Body of pancreas (tissue), 4 donors: ENCODE results near the gene ETFA.

Source experiments
- CTCF ChIP-seq, 7 experiments: fragments of 450-650 bp in 4 of 7; fragments of 200-600 bp in 3 of 7; sonication (generic) in 3 of 7; IDR thresholded peaks; one replicate each; pipeline ENCODE4 v1.5.1; 2016 to 2019; ENCODE audit warnings: antibody characterized with exemption in 7 of 7
- POLR2A ChIP-seq, 3 donors: fragments of 450-650 bp; IDR thresholded peaks; one replicate each; pipeline ENCODE4 v1.6.1; 2016; ENCODE audit warnings: antibody characterized with exemption in 3 of 3, mild to moderate bottlenecking in 2 of 3

- TF ChIP-seq CTCF (IDR thresholded peaks at IDR 0.05) (no peak), POLR2A (IDR thresholded peaks at IDR 0.05) (no peak)
Observed at GRCh38 chr15:76199106-76200082, 111.9 kb downstream of the ETFA start.
